Stimulated activated CD8-positive, alpha-beta memory T cell treated with anti-CD3 and anti-CD28 coated beads, Interleukin-4, amount 100 ng/mL, for 1 hour (primary cell): ENCODE data around the gene SYPL2.
"Not testable (repeated sequence)": the region's sequence is repeated elsewhere in the genome, so short reads cannot be mapped to it uniquely, and the experiment has no call there.

Source experiments
- DNase-seq, 2 donors: peaks; one replicate each; pipeline ENCODE4 v3.0.0-alpha.2; 2020; ENCODE audit warnings: low read depth in 2 of 2, low spot score in 1 of 2

SYPL2 gene

GRCh38 chr1:109466452-109467300 is at the start of gene SYPL2:
Gene SYPL2 (plus strand): TSS chr1:109466546. CDS start chr1:109466844, 298 bp downstream.
- DNase-seq: no peak

GRCh38 chr1:109423498-109423897 is 42.8 kb upstream of the SYPL2 start:
- no peak for DNase-seq

- DNase-seq: peak; percentile 26 to 36
These were observed 40.7 kb upstream of the SYPL2 start for GRCh38 chr1:109425391-109426280.

GRCh38 chr1:109426281-109427170 is 39.8 kb upstream of the SYPL2 start, which contains the start of gene PSMA5:
Gene PSMA5 (minus strand): TSS chr1:109426448. CDS start chr1:109426330, 118 bp downstream.
- DNase-seq: peak; percentile 84 to 87

GRCh38 chr1:109427171-109427467 is 39.2 kb upstream of the SYPL2 start:
- DNase-seq: no peak

- DNase-seq: no peak
These were observed 34.0 kb upstream of the SYPL2 start for GRCh38 chr1:109432336-109432735.

- no peak for DNase-seq
These were observed 33.0 kb upstream of the SYPL2 start for GRCh38 chr1:109433322-109433721.

GRCh38 chr1:109434484-109434883 is 31.9 kb upstream of the SYPL2 start:
- no peak for DNase-seq

GRCh38 chr1:109438798-109439297 is 27.5 kb upstream of the SYPL2 start:
- no peak for DNase-seq

GRCh38 chr1:109441069-109441468 is 25.3 kb upstream of the SYPL2 start:
- no peak for DNase-seq

GRCh38 chr1:109443476-109443875 is 22.9 kb upstream of the SYPL2 start:
- no peak for DNase-seq

GRCh38 chr1:109444346-109444745 is 22.0 kb upstream of the SYPL2 start:
- no peak for DNase-seq

- not testable (repeated sequence) for DNase-seq
These were observed 20.2 kb upstream of the SYPL2 start for GRCh38 chr1:109445949-109446695.

- DNase-seq: no peak
These were observed 18.8 kb upstream of the SYPL2 start for GRCh38 chr1:109447524-109447923.

- no peak for DNase-seq
These were observed 11.7 kb upstream of the SYPL2 start for GRCh38 chr1:109454497-109455133.

GRCh38 chr1:109457819-109458218 is 8.5 kb upstream of the SYPL2 start:
- DNase-seq: no peak

- DNase-seq: no peak
These were observed 258 bp upstream of the SYPL2 start for GRCh38 chr1:109466125-109466451.

- no peak for DNase-seq
These were observed 993 bp downstream of the SYPL2 start for GRCh38 chr1:109467301-109467777.

- DNase-seq: no peak
These were observed 1.7 kb downstream of the SYPL2 start for GRCh38 chr1:109468061-109468460.

GRCh38 chr1:109468903-109469302 is 2.6 kb downstream of the SYPL2 start:
- no peak for DNase-seq
